Loucy (cell line): ENCODE measurements around the gene PROX1.

Experiments
- H2AFZ ChIP-seq: fragments of 200-600 bp; sonication (generic); 2 replicates; pipeline ENCODE4 v1.6.0; 2016; ENCODE audit warnings: antibody characterized with exemption, mild to moderate bottlenecking, low read length, moderate library complexity
- H3F3A ChIP-seq: fragments of 200-600 bp; 2 replicates; pipeline ENCODE4 v1.6.0; 2016; ENCODE audit warnings: antibody characterized with exemption, low read depth, mild to moderate bottlenecking
- H3K27me3 ChIP-seq: fragments of 200-600 bp; sonication (generic); 2 replicates; pipeline ENCODE4 v1.6.1; 2014; ENCODE audit warnings: low read length, mild to moderate bottlenecking; ENCODE audit not compliant: insufficient read depth, poor library complexity, severe bottlenecking
- H3K36me3 ChIP-seq: fragments of 200-600 bp; sonication (generic); 2 replicates; pipeline ENCODE4 v1.6.1; 2016; ENCODE audit warnings: low read length; ENCODE audit not compliant: insufficient read depth
- H3K4me1 ChIP-seq: fragments of 200-600 bp; sonication (generic); 2 replicates; pipeline ENCODE4 v1.5.1; 2014; ENCODE audit warnings: low read length, mild to moderate bottlenecking; ENCODE audit not compliant: insufficient read depth, poor library complexity, severe bottlenecking
- H3K4me2 ChIP-seq: fragments of 200-600 bp; sonication (generic); 2 replicates; pipeline ENCODE4 v1.6.0; 2014; ENCODE audit warnings: antibody characterized with exemption, low read length, low read depth, mild to moderate bottlenecking; ENCODE audit not compliant: poor library complexity, severe bottlenecking
- H3K4me3 ChIP-seq: fragments of 200-600 bp; sonication (generic); 2 replicates; pipeline ENCODE4 v1.5.1; 2014; ENCODE audit warnings: low read length, mild to moderate bottlenecking, mixed read lengths; ENCODE audit not compliant: poor library complexity, severe bottlenecking
- H3K79me2 ChIP-seq: fragments of 200-600 bp; sonication (generic); 2 replicates; pipeline ENCODE4 v1.6.1; 2014; ENCODE audit warnings: low read length; ENCODE audit not compliant: insufficient read depth
- H3K9ac ChIP-seq: fragments of 200-600 bp; sonication (generic); 2 replicates; pipeline ENCODE4 v1.6.0; 2014; ENCODE audit warnings: mild to moderate bottlenecking, low read depth, low read length, moderate library complexity; ENCODE audit not compliant: poor library complexity, severe bottlenecking
- H3K9me2 ChIP-seq: fragments of 200-600 bp; sonication (generic); replicated peaks from 2 replicates; pipeline ENCODE4 v1.6.1; 2016; ENCODE audit warnings: low read depth, low read length, mixed read lengths
- H3K9me3 ChIP-seq: fragments of 200-600 bp; sonication (generic); 2 replicates; pipeline ENCODE4 v1.6.1; 2014; ENCODE audit warnings: mild to moderate bottlenecking, antibody characterized with exemption, low read length, low read depth; ENCODE audit not compliant: insufficient read depth
- H4K20me1 ChIP-seq: fragments of 200-600 bp; sonication (generic); 2 replicates; pipeline ENCODE4 v1.6.0; 2014; ENCODE audit warnings: antibody characterized with exemption, low read length, mild to moderate bottlenecking; ENCODE audit not compliant: insufficient read depth, poor library complexity, severe bottlenecking
- EZH2phosphoT487 ChIP-seq: fragments of 200-600 bp; IDR thresholded peaks from 2 replicates; pipeline ENCODE4 v1.6.1; 2018; ENCODE audit warnings: antibody characterized with exemption, mild to moderate bottlenecking, moderate library complexity, borderline replicate concordance
- TF ChIP-seq, protein P1 (sequence below): fragments of 200-600 bp; sonication (generic); conservative IDR thresholded peaks from 2 replicates; pipeline ENCODE4 v1.5.1; 2014; ENCODE audit warnings: mild to moderate bottlenecking, antibody characterized with exemption, low read length

Gene PROX1

DNA sequence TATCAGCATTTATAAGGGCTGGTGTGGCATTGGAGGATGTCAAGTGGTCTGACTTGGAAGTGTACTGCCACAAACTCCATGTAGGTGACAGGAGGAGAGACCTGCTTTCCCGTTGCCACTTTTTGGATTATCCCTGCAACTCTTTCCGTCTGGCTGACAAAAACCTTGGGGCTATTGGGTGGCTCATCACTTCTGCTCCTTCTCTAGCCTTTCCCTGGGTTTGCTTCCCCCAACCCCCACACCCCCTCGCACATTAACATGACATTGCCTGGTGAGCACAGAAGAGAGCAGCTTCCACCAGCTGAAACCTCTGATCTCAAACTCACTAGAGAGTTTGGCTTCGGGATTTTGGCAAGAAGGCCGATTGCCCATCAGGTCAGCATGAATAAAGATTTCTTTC lies 39.2 kb downstream of the PROX1 start:
- no peak overlapping the region for H3K9ac ChIP-seq
- no peaks in the 10 kb centered on the region for H3K27me3 ChIP-seq
- H2AFZ ChIP-seq, result no peak overlapping the region
- no peaks in the 10 kb centered on the region for H3K9me3 ChIP-seq
- no peaks in the 10 kb centered on the region for H3K9me2 ChIP-seq
- H4K20me1 ChIP-seq, result no peaks in the 10 kb centered on the region
- H3K4me3 ChIP-seq, result no peak overlapping the region
- H3K4me2 ChIP-seq, result no peak overlapping the region
- no peak for TF ChIP-seq EZH2phosphoT487
- TF ChIP-seq, protein P1, sequence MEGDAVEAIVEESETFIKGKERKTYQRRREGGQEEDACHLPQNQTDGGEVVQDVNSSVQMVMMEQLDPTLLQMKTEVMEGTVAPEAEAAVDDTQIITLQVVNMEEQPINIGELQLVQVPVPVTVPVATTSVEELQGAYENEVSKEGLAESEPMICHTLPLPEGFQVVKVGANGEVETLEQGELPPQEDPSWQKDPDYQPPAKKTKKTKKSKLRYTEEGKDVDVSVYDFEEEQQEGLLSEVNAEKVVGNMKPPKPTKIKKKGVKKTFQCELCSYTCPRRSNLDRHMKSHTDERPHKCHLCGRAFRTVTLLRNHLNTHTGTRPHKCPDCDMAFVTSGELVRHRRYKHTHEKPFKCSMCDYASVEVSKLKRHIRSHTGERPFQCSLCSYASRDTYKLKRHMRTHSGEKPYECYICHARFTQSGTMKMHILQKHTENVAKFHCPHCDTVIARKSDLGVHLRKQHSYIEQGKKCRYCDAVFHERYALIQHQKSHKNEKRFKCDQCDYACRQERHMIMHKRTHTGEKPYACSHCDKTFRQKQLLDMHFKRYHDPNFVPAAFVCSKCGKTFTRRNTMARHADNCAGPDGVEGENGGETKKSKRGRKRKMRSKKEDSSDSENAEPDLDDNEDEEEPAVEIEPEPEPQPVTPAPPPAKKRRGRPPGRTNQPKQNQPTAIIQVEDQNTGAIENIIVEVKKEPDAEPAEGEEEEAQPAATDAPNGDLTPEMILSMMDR, result no peak
- no peaks in the 10 kb centered on the region for H3K36me3 ChIP-seq
- H3F3A ChIP-seq, result no peaks in the 10 kb centered on the region
- no peaks in the 10 kb centered on the region for H3K79me2 ChIP-seq
- no peaks in the 10 kb centered on the region for H3K4me1 ChIP-seq

- Histone ChIP-seq H3F3A (no peaks in the 10 kb centered on the region), H3K4me3 (no peak overlapping the region), H3K27me3 (no peaks in the 10 kb centered on the region), H3K9me2 (no peaks in the 10 kb centered on the region), H3K79me2 (no peaks in the 10 kb centered on the region), H3K9ac (no peak overlapping the region), H3K9me3 (no peaks in the 10 kb centered on the region), H3K4me1 (no peaks in the 10 kb centered on the region), H2AFZ (no peak overlapping the region), H3K36me3 (no peaks in the 10 kb centered on the region), H4K20me1 (no peaks in the 10 kb centered on the region), H3K4me2 (no peak overlapping the region)
- no peak for TF ChIP-seq EZH2phosphoT487
- TF ChIP-seq, protein P1, result no peak
Measured at GRCh38 chr1:214027498-214027897, 39.7 kb downstream of the PROX1 start.

DNA sequence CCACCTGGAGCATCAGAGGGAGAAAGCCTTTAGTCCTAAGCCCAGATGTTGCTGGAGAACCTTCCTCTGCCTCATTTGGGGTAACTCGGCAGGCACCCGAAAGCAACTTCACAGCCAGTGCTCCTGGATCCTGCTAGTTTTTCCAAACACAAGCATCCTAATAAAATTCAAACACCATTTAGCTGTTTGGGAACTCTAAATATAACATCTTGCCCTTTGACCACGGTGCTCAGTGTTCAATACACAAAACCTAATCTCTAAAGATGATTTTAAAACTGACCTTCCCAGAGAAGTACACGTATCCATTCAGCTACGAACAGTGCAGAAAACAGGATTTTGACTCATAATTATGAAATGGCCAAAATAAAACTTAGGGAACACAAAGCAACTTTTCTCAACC lies 40.3 kb downstream of the PROX1 start:
- H4K20me1 ChIP-seq, result no peaks in the 10 kb centered on the region
- no peaks in the 10 kb centered on the region for H3K9me2 ChIP-seq
- TF ChIP-seq, protein P1, result no peak
- no peak for TF ChIP-seq EZH2phosphoT487
- no peak overlapping the region for H3K9ac ChIP-seq
- no peaks in the 10 kb centered on the region for H3K79me2 ChIP-seq
- no peaks in the 10 kb centered on the region for H3K4me1 ChIP-seq
- no peak overlapping the region for H2AFZ ChIP-seq
- H3K4me3 ChIP-seq, result no peak overlapping the region
- H3K36me3 ChIP-seq, result no peaks in the 10 kb centered on the region
- H3F3A ChIP-seq, result no peaks in the 10 kb centered on the region
- H3K9me3 ChIP-seq, result no peaks in the 10 kb centered on the region
- H3K27me3 ChIP-seq, result no peaks in the 10 kb centered on the region
- H3K4me2 ChIP-seq, result no peak overlapping the region
